ENCODE results near the gene SECISBP2.

DNA sequence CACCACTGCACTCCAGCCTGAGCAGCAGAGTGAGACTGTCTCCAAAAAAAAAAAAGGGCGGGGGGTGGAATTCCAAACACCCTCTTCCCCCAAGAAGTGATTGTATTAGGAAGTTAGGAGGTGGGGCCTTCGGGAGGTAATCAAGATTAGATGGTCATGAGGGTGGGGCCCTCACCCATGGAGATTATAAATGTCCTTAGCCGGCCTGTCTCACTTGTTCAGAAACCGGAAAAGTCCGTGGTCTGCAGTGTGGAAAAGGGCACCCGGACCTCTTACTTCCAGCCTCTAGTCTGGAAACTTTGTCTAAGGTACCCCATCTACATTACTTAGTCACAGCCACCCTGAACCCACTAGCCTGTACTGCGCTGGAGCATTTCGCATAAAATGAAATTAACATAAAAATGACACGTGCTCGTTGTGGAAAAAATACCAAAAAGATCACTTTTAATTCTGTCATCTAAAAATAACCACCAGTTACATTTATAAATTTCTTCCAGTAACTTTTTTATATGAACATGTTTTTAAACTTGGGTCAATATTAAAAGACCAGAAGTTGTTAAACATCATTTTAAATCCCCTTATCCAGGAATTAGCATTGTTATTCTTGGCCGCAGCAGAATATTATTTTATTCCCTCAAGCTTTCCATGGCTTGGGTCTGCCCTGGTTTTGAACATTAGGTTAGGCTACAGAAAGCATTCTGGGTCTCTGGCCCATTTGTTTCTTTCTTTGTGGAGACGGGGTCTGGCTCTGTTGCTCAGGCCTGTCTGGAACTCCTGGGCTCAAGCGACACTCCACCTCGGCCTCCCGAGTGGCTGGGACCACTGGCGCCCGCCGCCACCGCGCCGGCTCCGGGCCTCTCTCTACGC lies 8.5 kb upstream of the SECISBP2 start:
- TF ChIP-seq, protein P1, sequence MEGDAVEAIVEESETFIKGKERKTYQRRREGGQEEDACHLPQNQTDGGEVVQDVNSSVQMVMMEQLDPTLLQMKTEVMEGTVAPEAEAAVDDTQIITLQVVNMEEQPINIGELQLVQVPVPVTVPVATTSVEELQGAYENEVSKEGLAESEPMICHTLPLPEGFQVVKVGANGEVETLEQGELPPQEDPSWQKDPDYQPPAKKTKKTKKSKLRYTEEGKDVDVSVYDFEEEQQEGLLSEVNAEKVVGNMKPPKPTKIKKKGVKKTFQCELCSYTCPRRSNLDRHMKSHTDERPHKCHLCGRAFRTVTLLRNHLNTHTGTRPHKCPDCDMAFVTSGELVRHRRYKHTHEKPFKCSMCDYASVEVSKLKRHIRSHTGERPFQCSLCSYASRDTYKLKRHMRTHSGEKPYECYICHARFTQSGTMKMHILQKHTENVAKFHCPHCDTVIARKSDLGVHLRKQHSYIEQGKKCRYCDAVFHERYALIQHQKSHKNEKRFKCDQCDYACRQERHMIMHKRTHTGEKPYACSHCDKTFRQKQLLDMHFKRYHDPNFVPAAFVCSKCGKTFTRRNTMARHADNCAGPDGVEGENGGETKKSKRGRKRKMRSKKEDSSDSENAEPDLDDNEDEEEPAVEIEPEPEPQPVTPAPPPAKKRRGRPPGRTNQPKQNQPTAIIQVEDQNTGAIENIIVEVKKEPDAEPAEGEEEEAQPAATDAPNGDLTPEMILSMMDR (conservative IDR thresholded peaks at IDR 0.05; ENCODE audit: low read depth, low read length): no peak
- TF ChIP-seq EZH2phosphoT487 (IDR thresholded peaks at IDR 0.05; ENCODE audit: borderline replicate concordance, low read length): no peak
- no peak for TF ChIP-seq EZH2 (IDR thresholded peaks at IDR 0.05; ENCODE audit: low read length, unreplicated experiment)

Measured in PC-3 (cell line).